DMS53 (cell line): Measurements from ENCODE around the gene NCCRP1.
A peak's percentile ranks its signal among the peaks of the same experiment; 100 is the strongest.
"Not testable (repeated sequence)": the region's sequence is repeated elsewhere in the genome, so short reads cannot be mapped to it uniquely, and the experiment has no call there.

ENCODE experiments used
- DNase-seq: peaks from one replicate; lab custom pipeline; 2025; lab: John Stamatoyannopoulos, UW

The NCCRP1 gene

DNA sequence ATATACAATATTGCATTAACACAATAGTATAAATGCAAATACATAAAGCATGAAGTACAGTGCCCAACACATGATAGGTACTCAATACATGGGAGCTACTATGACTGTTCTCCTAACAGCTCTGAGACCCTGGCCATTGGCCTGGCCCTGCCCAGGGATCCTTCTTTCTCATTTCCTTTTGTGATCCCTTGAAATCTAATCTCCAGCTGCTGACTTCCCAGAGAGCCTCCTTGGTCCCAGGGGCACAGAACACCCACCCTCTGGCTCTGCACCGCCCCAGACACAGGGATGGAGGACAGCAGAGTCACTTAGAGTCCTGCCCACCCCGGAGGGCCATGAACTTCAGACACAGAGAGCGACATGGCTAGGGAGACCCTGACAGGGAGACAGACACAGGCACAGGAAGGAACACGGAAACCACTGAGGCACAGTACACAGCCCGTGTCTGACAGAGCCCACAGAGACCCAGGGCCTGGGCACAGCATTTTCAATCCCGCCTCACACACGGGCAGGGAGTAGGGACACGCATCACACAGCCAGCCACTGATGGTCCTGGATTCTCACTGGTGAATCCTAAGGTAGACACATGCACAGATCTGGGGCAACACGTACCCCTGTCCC, 11.5 kb downstream of the NCCRP1 start:
- DNase-seq, result no peak

DNA sequence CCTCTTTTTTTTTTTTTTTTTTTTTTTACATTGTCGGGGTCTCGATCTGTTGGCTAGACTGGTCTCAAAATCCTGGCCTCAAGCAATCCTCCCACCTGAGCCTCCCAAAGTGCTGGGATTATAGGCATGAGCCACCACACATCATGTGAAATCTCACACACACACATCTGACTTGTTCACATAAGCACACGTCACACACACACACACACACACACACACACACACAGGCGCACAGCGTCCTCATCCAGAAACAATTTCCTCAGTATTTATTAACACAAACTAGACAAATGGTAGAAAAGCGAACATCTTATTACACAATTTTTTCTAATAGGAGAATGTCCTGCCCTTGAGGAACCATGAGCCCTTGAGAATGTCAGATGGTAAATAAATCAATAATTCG, 12.4 kb downstream of the NCCRP1 start:
- DNase-seq, result no peak

DNA sequence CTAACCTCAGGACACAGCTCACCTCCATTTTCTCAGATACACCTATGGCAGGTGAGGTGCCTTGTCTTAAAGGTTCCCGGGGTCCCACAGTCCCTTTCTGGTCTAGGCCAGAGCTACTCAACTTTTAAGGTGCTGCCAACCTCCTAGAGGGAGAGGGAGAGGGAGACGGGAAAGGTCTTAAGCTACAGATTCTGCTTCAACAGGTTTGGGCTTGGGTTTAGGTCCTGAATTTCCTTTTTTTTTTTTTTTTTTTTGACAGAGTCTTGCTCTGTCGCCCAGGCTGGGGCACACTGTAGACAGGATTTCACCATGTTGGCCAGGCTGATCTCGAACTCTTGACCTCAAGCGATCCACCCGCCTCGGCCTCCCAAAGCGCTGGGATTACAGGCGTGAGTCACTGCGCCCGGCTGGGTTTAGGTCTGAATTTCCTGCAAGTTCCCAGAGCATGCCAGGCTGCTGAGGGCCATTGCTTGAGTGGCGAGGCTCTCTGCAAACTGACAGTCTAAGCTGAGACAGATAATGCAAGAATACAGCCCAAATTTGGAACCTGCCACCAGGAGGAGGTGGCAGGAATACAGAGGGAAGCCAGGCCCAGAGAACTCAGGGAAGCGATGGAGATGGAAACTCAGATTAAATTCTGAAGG, 15.1 kb downstream of the NCCRP1 start:
- DNase-seq, result no peak

DNA sequence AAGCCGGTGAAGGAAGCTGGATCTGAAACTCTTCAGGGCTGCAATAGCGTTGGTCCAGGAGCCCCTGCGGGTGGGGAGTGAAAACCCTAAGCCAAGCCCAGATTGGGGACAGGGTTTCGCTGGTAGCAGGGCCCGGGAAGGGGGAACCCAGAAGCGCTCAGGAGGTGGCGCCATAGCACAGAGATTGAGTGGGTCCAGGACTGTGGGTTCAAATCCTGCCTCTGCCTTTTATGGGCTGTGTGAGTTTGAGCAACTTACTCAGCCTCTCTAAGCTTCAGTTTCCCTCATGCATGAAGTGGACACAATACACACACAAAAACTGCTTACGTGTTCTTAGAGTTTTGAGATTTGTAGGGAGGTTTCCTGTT, 15.6 kb downstream of the NCCRP1 start:
- peak; percentile 45 for DNase-seq

DNA sequence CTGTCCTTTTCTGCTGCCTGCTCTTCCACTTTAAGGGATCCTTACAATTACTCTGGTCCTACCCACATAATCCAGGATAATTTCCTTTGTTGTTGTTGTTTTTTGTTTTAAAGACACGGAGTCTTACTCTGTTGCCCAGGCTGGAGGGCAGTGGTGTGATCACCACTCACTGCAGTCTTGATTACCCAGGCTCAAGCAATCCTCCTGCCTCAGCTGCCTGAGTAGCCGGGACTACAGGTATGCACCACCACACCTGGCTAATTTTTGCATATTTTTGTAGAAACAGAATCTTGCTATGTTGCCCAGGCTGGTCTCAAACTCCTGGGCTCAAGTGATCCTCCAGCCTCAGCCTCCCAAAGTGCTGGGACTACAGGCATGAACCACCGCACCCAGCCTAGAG, 18.6 kb downstream of the NCCRP1 start:
- not testable (repeated sequence) for DNase-seq

DNA sequence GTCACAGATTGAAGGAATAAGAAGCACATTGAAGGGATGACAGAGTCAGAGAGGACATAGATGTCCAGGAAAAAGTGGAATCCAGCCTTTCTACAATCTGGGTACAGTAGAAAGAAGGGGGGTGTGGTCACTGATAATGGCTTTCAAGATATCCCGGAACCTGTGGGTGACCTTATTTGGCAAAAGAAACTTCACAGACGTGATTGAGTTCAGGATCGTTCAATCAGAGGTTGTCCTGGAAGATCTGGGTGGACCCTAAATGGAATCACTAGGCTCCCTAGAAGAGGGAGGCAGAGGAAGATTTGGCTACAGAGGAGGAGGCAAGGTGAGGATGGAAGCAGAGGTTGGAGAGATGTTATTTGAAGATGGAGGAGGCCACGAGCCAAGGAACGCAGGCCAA, 20.3 kb downstream of the NCCRP1 start:
- DNase-seq, result no peak

DNA sequence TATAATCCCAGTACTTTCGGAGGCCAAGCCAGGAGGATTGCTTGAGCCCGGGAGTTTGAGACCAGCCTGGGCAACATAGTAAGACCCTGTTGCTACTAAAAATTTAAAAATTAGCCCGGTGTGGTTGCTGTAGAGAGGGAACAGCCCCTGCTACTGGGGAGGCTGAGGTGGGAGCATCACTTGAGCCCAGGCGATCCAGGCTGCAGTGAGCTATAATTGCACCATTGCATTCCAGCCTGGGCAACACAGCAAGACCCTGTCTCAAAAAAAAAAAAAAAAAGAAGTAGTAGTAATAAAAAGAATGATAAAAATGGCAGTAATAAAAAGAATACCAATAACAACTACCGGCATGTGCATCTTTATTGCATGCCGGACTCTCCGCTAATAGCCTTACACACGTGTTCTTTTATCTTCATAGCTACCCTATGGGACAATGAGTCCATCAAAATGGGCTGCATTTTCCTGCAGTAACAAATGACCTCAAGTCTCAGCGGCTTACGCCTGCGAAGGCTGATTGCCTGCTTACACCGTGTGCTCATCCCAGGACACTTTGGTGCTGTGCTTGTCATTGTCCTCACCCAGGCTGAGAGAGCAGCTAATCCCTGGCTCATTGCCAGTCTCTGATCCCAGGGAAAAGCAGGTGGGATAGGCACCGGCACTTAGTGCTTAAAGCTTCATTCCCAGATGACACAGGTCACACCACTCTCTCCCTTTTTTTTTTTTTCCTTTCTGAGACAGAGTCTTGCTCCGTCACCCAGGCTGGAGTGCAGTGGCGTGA, 21.7 kb downstream of the NCCRP1 start:
- DNase-seq, result peak; percentile 38

DNA sequence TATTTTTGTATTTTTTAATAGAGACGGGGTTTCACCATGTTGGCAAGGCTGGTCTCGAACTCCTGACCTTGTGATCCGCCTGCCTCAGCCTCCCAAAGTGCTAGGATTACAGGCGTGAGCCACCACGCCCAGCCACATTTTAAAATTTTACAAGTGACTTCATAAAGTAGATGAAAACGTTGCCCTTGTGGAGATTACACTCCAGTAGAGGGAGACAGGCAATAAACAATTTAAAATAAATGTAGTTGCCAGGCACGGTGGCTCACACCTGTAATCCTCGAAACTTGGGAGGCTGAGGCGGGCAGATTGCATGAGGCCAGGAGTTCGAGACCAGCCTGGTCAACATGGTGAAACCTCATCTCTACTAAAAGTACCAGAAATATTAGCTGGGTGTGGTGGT, 22.3 kb downstream of the NCCRP1 start:
- not testable (repeated sequence) for DNase-seq

DNA sequence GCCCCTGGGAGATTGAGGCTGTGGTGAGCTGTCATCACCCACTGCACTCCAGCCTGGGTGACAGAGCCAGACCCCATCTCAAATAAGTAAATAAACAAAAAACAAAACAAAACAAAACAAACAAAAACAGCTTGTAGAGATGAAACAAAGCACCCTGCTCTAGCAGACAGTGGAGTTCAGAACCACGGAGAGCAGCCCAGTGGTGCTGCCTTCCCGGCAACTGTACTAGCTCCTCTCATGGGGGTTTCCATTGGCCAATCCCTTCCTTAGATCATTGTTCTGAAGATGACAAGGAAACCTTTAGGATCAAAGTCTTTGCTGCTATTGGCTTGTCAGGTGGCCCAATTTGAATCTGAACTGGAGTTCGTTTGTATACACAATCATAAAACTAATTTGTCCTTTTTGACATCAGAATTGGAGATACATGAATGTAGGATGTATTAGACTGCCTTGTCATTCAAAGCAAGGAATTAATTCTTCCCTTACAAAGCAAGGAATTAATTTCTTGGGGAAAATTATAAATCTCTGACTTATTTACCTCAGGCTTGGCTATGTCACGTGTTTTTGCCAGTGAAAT, 27.0 kb downstream of the NCCRP1 start:
- DNase-seq, result no peak

DNA sequence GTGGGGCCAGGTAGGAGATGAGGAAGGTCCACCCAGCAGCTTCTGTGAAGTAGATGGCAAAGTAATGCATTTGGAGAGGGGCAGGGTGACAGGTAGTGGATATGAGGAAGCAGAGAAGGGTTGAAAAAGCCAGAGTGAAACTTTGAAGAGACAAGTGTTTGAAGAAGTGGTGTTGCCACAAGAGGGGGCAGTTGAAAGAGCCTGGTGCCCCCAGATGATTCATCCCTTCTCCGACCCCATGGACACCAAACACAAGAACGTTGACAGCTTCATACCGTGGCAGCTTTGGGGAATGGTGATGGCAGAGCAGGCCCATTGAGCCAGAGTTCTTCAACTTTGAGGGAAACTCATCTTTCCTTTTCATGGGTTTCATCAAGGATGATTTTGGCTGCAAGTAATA, 28.1 kb downstream of the NCCRP1 start:
- no peak for DNase-seq

DNA sequence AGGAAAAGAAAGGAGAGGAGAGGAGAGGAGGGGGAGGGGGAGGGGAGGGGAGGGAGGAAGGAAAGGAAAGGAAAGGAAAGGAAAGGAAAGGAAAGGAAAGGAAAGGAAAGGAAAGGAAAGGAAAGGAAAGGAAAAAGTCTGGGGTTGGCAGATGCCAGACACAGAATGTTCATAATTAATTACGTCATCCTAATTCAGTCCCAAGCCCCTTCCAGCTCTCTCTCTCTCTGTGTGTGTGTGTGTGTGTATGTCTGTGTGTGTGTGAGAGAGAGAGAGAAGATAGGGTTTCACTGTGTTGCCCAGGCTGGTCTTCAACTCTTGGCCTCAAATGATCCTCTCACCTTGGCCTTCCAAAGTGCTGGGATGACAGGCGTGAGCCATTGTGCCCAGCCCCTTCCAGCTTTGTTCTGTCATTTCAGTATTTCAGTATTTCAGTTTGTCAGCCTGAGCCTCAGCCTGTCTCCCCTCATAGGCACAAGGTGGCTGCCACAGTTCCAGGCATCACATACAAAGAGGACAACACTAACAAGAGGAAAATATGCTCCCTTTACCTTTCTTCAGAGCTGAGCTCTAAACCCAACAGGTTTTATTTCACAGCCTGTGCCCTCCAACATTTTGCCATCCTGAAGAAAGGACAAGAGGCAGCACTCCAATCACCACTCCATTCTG, 33.5 kb downstream of the NCCRP1 start:
- DNase-seq, result no peak

DNA sequence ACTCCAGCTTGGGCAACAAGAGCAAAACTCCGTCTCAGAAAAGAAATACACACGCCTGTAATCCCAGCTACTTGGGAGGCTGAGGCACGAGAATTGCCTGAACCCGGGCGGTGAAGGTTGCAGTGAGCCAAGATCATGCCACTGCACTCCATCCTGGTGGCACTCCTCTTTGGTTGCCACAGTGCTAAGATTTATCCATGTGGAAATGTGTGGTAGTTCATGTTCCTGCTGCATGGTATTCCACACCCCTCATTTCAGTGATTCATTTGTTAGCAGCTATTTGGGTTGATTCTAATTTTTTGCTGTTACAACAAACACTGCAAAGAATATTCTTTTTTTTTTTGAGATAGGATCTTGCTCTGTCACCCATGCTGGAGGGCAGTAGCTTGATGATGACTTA, 35.9 kb downstream of the NCCRP1 start:
- DNase-seq, result no peak

DNA sequence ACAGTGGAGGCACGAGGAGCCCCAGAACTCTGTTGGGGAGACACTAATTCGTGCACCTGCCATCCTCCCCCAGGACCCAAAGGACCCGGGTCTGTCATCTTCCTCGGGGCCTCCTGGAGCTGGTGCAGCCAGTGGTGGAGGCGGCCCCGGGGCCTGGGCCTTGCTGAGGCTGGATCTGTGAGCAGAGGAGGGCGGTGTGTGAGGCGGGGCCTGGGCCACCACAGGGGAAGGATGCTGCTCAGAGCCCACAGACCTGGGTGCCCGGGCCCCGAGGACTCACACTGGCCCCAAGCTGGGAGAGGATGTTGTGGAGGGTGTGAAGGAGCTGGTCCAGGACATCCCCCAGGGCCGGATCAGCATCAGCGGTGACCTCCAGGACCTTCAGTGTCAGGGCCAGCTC, 39.8 kb downstream of the NCCRP1 start:
- DNase-seq, result no peak

DNA sequence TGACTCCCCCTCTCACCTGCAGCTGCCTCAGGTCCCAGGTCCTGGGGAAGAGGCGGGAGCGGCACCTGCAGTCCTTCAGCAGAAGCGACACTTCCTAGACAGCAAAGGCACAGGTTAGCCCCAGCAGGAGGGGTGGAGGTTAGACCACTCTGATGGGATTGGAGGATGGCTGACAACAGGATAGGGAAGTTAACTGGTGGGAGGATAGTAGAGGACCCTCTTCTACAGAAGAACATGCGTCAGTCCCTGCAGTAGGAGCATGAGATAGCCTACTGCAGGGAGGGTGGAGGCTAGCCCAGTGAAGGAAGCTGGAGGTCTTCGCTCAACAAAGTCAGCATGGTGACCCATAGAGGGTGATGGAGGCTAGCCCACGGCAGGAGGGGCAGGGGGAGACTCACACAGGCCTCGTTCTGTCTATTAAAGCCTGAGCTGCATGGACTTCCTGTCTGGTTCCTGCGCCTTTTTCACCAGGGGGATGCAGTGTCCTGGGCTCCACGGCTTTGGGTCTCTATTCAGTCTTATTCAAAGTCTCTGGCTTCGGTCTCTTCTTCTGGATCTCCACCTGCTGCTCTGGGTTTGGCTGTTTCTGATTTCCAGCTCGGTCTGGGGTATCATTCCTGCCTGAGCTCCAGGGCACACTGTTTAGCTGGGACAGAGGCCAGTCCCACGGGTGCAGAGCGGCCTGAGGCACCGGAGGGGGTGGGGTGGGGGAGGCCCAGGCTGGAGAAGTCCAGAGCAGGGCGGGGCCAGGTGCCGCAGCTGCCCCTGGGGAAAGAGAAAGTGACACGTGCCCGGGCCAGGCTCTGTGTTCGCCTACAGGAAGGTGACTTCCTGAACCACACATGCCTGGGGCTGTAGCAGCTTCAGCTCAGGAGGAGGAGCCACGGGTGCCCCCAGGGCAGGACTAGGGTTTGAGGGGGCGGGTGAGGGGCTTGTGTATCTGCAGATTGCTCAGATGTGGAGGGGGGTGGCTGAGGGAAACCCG, 40.7 kb downstream of the NCCRP1 start:
- DNase-seq, result peak; percentile 86

DNA sequence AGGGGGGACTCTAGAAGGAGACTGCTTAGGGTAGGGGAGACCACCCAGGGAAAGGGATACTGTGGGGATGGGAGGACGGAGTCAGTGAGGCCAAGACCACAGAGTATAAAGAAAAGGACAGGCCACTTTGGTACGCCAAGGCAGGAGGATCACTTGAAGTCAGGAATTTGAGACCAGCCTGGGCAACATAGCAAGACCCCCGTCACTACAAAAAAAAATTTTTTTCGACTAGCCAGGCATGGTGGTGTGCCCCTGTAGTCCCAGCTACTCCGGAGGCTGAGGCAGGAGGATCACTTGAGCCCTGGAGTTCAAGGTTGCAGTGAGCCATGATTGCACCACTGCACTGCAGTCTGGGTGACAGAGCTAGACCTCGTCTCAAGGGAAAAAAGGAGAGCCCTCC, 41.4 kb downstream of the NCCRP1 start:
- no peak for DNase-seq

DNA sequence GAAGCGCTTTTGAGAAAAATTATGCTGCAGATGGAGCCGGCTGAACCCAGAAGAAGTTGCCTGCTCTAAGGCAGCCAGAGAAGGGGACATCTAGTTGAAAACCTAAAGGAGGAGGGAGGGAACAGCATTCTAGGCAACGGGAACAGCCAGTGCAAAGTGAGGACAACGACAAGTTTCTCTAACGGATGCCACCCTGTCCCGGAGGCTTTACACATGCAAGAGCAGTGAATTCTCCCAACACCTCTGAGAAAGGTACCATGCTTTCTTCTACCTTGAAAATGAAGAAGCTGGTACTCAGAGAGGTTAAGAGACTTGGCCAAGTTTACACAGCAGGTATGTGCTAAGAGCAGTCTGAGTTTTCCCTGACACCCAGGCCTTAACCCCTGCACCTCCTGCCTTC, 42.2 kb downstream of the NCCRP1 start:
- no peak for DNase-seq

DNA sequence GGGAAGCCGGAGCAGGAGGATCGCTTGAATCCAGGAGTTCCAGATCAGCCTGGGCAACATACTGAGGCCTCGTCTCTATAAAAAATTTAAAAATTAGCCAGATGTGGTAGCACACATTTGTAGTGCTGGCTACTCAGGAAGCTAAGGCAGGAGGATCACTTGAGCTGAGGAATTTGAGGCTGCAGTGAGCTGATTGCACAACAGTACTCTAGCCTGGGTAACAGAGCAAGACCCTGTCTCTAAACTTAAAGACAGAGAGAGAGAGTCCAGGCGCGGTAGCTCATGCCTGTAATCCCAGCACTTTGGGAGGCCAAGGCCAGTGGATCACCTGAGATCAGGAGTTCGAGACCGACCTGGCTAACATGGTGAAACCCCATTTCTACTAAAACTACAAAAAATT, 43.7 kb downstream of the NCCRP1 start:
- DNase-seq, result no peak

DNA sequence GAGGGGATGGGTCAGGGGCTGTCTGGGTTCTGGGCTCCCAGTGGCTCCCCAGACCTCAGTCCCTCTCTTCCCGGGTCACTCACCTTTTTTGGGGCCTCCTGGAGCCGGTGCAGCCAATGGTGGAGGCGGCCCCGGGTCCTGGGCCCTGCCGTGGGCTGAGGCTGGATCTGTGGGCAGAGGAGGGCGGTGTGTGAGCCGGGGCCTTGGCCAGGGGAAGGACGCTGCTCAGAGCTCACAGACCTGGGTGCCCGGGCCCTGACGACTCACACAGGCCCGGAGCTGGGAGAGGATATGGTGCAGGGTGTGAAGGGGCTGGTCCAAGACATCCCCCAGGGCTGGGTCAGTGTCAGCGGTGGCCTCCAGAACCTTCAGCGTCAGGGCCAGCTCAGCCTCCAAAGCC, 47.0 kb downstream of the NCCRP1 start:
- not testable (repeated sequence) for DNase-seq

DNA sequence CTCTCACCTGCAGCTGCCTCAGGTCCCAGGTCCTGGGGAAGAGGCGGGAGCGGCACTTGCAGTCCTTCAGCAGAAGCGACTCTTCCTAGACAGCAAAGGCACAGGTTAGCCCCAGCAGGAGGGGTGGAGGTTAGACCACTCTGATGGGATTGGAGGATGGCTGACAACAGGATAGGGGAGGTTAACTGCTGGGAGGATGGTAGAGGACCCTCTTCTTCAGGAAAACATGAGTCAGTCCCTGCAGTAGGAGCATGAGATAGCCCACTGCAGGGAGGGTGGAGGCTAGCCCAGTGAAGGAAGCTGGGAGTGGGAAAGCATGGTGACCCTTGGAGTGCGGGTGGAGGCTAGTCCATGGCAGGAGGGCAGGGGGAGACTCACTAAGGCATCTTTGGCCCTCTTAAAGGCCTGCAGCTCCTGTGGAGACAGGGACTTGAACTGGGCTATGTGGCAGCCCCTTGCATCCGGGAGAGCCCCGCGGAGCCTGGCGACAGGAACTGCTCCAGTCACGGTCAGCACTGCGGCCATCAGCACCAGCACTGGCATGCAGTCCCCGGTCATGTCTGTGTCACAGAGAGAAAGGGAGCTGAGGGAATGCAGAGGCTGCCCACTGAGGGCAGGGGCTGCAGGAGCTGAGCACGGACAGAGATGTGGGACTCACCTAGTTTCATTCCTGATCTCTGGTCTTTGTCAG, 47.8 kb downstream of the NCCRP1 start, which contains the start of gene IFNL3:
Gene IFNL3 (minus strand): TSS at position 597 of the 691 bp plus-strand sequence. CDS start 39 bp downstream, at position 558.
- not testable (repeated sequence) for DNase-seq

DNA sequence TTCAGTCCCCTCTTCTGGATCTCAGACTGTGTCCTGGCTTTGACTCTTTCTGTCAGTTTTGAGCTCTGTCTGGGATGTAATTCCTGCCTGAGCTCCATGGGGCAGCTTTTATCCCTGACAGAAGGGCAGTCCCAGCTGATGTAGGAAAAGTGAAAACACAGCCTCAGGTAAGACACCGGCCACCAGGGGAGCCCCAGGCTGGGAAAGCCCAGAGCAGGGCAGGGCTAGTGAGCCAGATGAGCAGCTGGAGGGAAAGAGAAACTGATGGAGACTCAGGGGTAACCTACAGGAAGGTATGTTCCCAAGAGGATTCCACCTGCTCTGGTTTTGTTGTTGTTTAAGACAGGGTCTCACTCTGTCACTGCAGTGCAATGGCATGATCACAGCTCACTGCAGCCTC, 48.4 kb downstream of the NCCRP1 start:
- not testable (repeated sequence) for DNase-seq
